A673 (cell line): ENCODE data around the gene LRRC4C. TPM values are rescaled to one million over a fixed set of nuclear protein-coding genes. Genes with fewer than 3 reads are reported as not detected.

Experiments used
- BruUV-seq: library from RNA; stranded (reverse); fragments of 400-500 nt; replicated peaks from 2 replicates; lab custom pipeline; 2021; lab: Mats Ljungman, UMichigan
- CTCF ChIA-PET: fragments of 300-600 bp; sonication (Branson Sonifier 250); formaldehyde crosslinking; loops from one replicate; lab custom pipeline; 2022; ENCODE audit warnings: antibody characterized with exemption; lab: Charles Lee
- POLR2A ChIA-PET: fragments of 300-600 bp; sonication (Branson Sonifier 250); formaldehyde crosslinking; loops from one replicate; lab custom pipeline; 2022; ENCODE audit warnings: antibody characterized with exemption; ENCODE audit not compliant: low non-redundant PET; lab: Charles Lee
- DNase-seq: peaks from one replicate; pipeline ENCODE4 v3.0.0-alpha.2; 2015; ENCODE audit warnings: low spot score
- H3K27ac ChIP-seq: fragments of 200-600 bp; sonication (generic); 2 replicates; pipeline ENCODE4 v1.5.1; 2016; ENCODE audit warnings: mixed run types, low read depth, mild to moderate bottlenecking, mixed read lengths, antibody characterized with exemption, low read length; ENCODE audit not compliant: poor library complexity, severe bottlenecking
- H3K27me3 ChIP-seq: fragments of 200-600 bp; sonication (generic); replicated peaks from 2 replicates; pipeline ENCODE4 v1.6.1; 2017; ENCODE audit warnings: mixed run types, low read depth, mild to moderate bottlenecking, mixed read lengths, antibody characterized with exemption, low read length; ENCODE audit not compliant: insufficient read depth, poor library complexity
- H3K36me3 ChIP-seq: fragments of 200-600 bp; sonication (generic); 2 replicates; pipeline ENCODE4 v1.6.1; 2016; ENCODE audit warnings: mixed run types, mild to moderate bottlenecking, mixed read lengths, antibody characterized with exemption, low read length; ENCODE audit not compliant: insufficient read depth, poor library complexity, severe bottlenecking
- H3K4me1 ChIP-seq: fragments of 200-600 bp; sonication (generic); 2 replicates; pipeline ENCODE4 v1.6.1; 2017; ENCODE audit warnings: mixed run types, mild to moderate bottlenecking, mixed read lengths, antibody characterized with exemption, low read length; ENCODE audit not compliant: insufficient read depth, poor library complexity, severe bottlenecking
- H3K4me3 ChIP-seq: fragments of 200-600 bp; sonication (generic); 2 replicates; pipeline ENCODE4 v1.5.1; 2016; ENCODE audit warnings: low read depth, mixed run types, mild to moderate bottlenecking, mixed read lengths, low read length; ENCODE audit not compliant: poor library complexity, severe bottlenecking
- H3K9me3 ChIP-seq: fragments of 200-600 bp; sonication (generic); 2 replicates; pipeline ENCODE4 v1.6.1; 2016; ENCODE audit warnings: mixed run types, low read depth, mild to moderate bottlenecking, mixed read lengths, antibody characterized with exemption, low read length; ENCODE audit not compliant: poor library complexity, severe bottlenecking
- CTCF ChIP-seq: fragments of 300-800, 200-600 bp; sonication (generic); conservative IDR thresholded peaks from 2 replicates; pipeline ENCODE4 v1.5.1; 2017; ENCODE audit warnings: low read depth, mild to moderate bottlenecking, antibody characterized with exemption, low read length, moderate library complexity, mixed read lengths
- EZH2 ChIP-seq: fragments of 200-600 bp; sonication (generic); IDR thresholded peaks from 2 replicates; pipeline ENCODE4 v1.6.1; 2017; ENCODE audit warnings: borderline replicate concordance, low read depth, mild to moderate bottlenecking, mixed read lengths, antibody characterized with exemption, low read length; ENCODE audit not compliant: poor library complexity, severe bottlenecking
- intact Hi-C: fragments of 100-400 bp; cut with micrococcal nuclease; formaldehyde crosslinking; loops from one replicate; pipeline ENCODE4 v1.10.0; 2022; ENCODE audit not compliant: unreplicated experiment
- total RNA-seq: library from RNA; stranded (reverse); gene quantifications from 2 replicates; pipeline ENCODE4 v1.2.3, GENCODE V29; 2021

The LRRC4C gene
- total RNA-seq, 1 experiment from 2014 or later, result 38.3 TPM

DNA sequence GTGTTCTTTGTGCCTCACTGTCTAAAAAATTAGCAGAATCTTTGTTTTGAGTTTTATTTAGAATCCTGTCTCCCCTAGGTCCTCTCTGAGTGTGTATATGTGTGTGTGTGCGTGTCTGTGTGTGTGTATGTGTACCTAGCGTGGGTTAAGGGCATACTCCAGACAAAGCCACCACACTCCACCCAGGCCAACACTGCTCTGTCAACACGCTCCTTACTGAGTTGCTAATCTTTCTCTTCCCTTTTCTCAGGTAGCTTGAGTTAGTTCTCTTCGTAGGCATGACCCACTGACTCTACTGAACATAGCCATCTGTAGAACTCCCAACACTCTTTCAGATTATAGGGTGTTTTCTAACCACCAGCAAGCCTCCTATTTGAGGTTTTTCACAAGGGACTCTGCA lies 131.1 kb downstream of the LRRC4C start:
- Histone ChIP-seq H3K9me3 (no peaks in the 10 kb centered on the region), H3K27me3 (no peaks in the 10 kb centered on the region), H3K4me3 (no peak overlapping the region), H3K4me1 (no peaks in the 10 kb centered on the region), H3K36me3 (no peaks in the 10 kb centered on the region), H3K27ac (no peak overlapping the region)
- CTCF ChIA-PET, result no interaction called here
- DNase-seq, result no peak
- no TSS peak for BruUV-seq
- intact Hi-C loops, result no loop called here
- TF ChIP-seq CTCF (no peak), EZH2 (no peak)
- POLR2A ChIA-PET, result no interaction called here

- no peak overlapping the region for H3K4me3 ChIP-seq
- intact Hi-C loops, result no loop called here
- H3K36me3 ChIP-seq, result no peaks in the 10 kb centered on the region
- ChIA-PET CTCF (no interaction called here), POLR2A (no interaction called here)
- no peaks in the 10 kb centered on the region for H3K9me3 ChIP-seq
- TF ChIP-seq CTCF (no peak), EZH2 (no peak)
- no peak for DNase-seq
- no peak overlapping the region for H3K27ac ChIP-seq
- H3K4me1 ChIP-seq, result no peaks in the 10 kb centered on the region
- BruUV-seq, result no TSS peak
- H3K27me3 ChIP-seq, result no peaks in the 10 kb centered on the region
Observed at GRCh38 chr11:41323446-41323845, 136.0 kb downstream of the LRRC4C start.

GRCh38 chr11:41320653-41321052 lies 138.8 kb downstream of the LRRC4C start:
- TF ChIP-seq CTCF, result no peak
- TF ChIP-seq EZH2, result no peak
- Histone ChIP-seq H3K36me3 (no peaks in the 10 kb centered on the region), H3K27me3 (no peaks in the 10 kb centered on the region), H3K4me1 (no peaks in the 10 kb centered on the region), H3K4me3 (no peak overlapping the region), H3K9me3 (no peaks in the 10 kb centered on the region), H3K27ac (no peak overlapping the region)
- POLR2A ChIA-PET, result interaction anchor here (0.7 kb wide), 1 partner anchor 770 kb away, joined by 3 read pairs; no protein-coding TSS in a partner anchor
- no TSS peak for BruUV-seq
- DNase-seq, result no peak
- intact Hi-C loops, result no loop called here
- CTCF ChIA-PET, result no interaction called here
